Gastrocnemius medialis (tissue), 4 donors: ENCODE results near the gene MAGI1.

Source experiments
- POLR2A ChIP-seq, 2 donors: fragments of 450-650 bp; IDR thresholded peaks; one replicate each; pipeline ENCODE4 v1.6.1; 2017; ENCODE audit warnings: antibody characterized with exemption in 2 of 2, mild to moderate bottlenecking in 2 of 2, moderate library complexity in 2 of 2
- TF ChIP-seq, protein P1 (sequence below), 5 experiments: fragments of 450-650 bp in 3 of 5; fragments of 200-600 bp in 2 of 5; sonication (generic) in 2 of 5; IDR thresholded peaks in 4 of 5; conservative IDR thresholded peaks in 1 of 5; 1 replicate in 4 of 5; 2 replicates in 1 of 5; pipeline ENCODE4 v1.5.1; 2016 to 2019; ENCODE audit warnings: antibody characterized with exemption in 5 of 5, mild to moderate bottlenecking in 3 of 5, moderate library complexity in 3 of 5

DNA sequence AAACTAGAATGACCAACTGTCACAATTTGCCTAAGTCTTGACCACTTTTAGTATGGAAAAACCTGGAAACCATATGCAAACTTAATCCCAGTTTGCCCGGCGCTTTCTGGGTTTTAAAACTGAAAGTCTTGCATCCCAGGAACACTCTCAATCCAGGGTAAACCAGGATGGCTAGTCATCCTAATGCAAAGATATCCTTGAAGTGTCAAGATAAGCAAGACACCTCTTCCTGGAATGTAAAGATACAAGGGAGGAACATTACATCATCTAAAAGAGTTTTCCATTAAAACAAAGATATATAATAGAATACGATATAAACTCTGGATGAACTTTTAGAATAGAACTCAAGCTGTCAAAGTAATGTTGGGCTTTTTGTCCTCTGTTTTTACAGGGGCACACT is 188.5 kb downstream of the MAGI1 start:
- TF ChIP-seq, protein P1, sequence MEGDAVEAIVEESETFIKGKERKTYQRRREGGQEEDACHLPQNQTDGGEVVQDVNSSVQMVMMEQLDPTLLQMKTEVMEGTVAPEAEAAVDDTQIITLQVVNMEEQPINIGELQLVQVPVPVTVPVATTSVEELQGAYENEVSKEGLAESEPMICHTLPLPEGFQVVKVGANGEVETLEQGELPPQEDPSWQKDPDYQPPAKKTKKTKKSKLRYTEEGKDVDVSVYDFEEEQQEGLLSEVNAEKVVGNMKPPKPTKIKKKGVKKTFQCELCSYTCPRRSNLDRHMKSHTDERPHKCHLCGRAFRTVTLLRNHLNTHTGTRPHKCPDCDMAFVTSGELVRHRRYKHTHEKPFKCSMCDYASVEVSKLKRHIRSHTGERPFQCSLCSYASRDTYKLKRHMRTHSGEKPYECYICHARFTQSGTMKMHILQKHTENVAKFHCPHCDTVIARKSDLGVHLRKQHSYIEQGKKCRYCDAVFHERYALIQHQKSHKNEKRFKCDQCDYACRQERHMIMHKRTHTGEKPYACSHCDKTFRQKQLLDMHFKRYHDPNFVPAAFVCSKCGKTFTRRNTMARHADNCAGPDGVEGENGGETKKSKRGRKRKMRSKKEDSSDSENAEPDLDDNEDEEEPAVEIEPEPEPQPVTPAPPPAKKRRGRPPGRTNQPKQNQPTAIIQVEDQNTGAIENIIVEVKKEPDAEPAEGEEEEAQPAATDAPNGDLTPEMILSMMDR (IDR thresholded peaks at IDR 0.05 in 4 of 5, conservative IDR thresholded peaks at IDR 0.05 in 1 of 5), result no peak
- no peak for TF ChIP-seq POLR2A (IDR thresholded peaks at IDR 0.05)
